Natural killer cell (primary cell): ENCODE data around the gene PLK5. TPM values are rescaled to one million over a fixed set of nuclear protein-coding genes. Genes with fewer than 3 reads are reported as not detected.

Source experiments
- ATAC-seq, 3 donors: fragments of 150-1000 bp in 2 of 3; fragments of 200-7000 bp in 1 of 3; cut with Tn5 transposase; 1 replicate in 1 of 3; 2 replicates in 2 of 3; pipeline ENCODE4 v1.10.0; 2021; ENCODE audit warnings: mild to moderate bottlenecking in 2 of 3, moderate library complexity in 2 of 3
- DNase-seq, 2 donors: peaks; one replicate each; pipeline versions ENCODE4 v3.0.0 to v3.0.0-alpha.2; 2013 to 2021; ENCODE audit warnings: mixed read lengths in 1 of 2
- H3K27ac ChIP-seq: one replicate; pipeline ENCODE4 v1.5.1; 2013; ENCODE audit warnings: mild to moderate bottlenecking, low read length
- H3K27me3 ChIP-seq: one replicate; pipeline ENCODE4 v1.6.1; 2013; ENCODE audit warnings: low read length; ENCODE audit not compliant: control insufficient read depth, insufficient read depth
- H3K36me3 ChIP-seq: one replicate; pipeline ENCODE4 v1.6.1; 2013; ENCODE audit warnings: low read length; ENCODE audit not compliant: control insufficient read depth, insufficient read depth
- H3K4me1 ChIP-seq: one replicate; pipeline ENCODE4 v1.6.1; 2013; ENCODE audit warnings: low read length; ENCODE audit not compliant: control insufficient read depth, insufficient read depth
- H3K4me3 ChIP-seq: one replicate; pipeline ENCODE4 v1.5.1; 2013; ENCODE audit warnings: low read length
- H3K9me3 ChIP-seq: one replicate; pipeline ENCODE4 v1.6.1; 2013; ENCODE audit warnings: low read length; ENCODE audit not compliant: control insufficient read depth, insufficient read depth
- H3K27ac Mint-ChIP-seq, 2 donors: one replicate each; pipeline ENCODE4 v1.8.0; 2022; ENCODE audit warnings: mild to moderate bottlenecking in 2 of 2, mixed read lengths in 2 of 2, moderate library complexity in 1 of 2
- H3K27me3 Mint-ChIP-seq, 2 donors: one replicate each; pipeline ENCODE4 v1.8.0; 2022; ENCODE audit warnings: low read depth in 2 of 2, mixed read lengths in 2 of 2
- H3K36me3 Mint-ChIP-seq: one replicate; pipeline ENCODE4 v1.8.0; 2022; ENCODE audit warnings: mixed read lengths
- H3K4me1 Mint-ChIP-seq, 2 donors: one replicate each; pipeline ENCODE4 v1.8.0; 2022; ENCODE audit warnings: mixed read lengths in 2 of 2
- H3K4me3 Mint-ChIP-seq: one replicate; pipeline ENCODE4 v1.8.0; 2022; ENCODE audit warnings: mild to moderate bottlenecking, moderate library complexity, mixed read lengths
- H3K9me3 Mint-ChIP-seq, 2 donors: one replicate each; pipeline ENCODE4 v1.8.0; 2022; ENCODE audit warnings: mixed read lengths in 2 of 2
- CTCF ChIP-seq: fragments of 200-600 bp; IDR thresholded peaks from one replicate; pipeline ENCODE4 v1.8.0; 2022; ENCODE audit warnings: antibody characterized with exemption
- WGBS: methylation state at CpG from one replicate; pipeline ENCODE4 v1.1.7; 2013; ENCODE audit warnings: missing lambda C conversion rate; ENCODE audit not compliant: insufficient coverage; 5-methylcytosine and 5-hydroxymethylcytosine counted together
- intact Hi-C: fragments of 100-400 bp; cut with micrococcal nuclease; formaldehyde crosslinking; loops from one replicate; pipeline ENCODE4 v1.14.2; 2022
- total RNA-seq, 4 donors: library from RNA; stranded (reverse); fragments of 120-200 nt in 1 of 4; gene quantifications; one replicate each; pipeline versions ENCODE4 v1.2.3 to v1.2.4, GENCODE V29; 2013 to 2022

Gene PLK5
- total RNA-seq, 3 donors from 2014 or later (not counting 1 experiment from before 2014, with no cell fraction given): not detected

DNA sequence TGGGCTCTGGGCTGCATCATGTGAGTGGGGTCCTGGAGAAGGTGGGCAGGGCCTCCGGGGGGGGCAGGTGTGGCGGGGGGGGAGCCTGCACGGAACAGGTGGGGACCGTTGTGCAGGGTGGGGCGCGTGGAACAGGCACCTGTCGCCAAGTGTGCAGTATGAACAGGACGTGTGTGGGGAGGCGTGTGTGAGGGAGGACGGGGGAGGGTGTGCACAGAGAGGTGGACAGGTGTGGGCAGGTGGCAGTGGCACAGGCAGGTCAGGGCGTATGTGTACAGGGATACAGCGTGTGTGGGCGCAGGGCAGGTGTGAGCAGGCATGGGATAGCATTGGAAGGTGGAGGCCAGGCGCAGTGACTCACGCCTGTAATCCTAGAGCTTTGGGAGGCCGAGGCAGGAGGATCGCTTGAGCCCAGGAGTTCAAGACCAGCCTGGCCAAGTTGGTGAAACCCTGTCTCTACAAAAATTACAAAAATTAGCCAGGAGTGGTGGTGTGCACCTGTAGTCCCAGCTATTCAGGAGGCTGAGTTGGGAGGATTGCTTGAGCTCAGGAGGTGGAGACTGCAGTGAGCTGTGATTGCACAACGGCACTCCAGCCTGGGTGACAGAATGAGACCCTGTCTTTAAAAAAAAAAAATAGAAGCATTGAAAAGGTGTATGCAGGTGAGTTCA, 3.2 kb downstream of the PLK5 start:
- peaks cover 20% of the 10 kb centered on the region for H3K27me3 ChIP-seq
- WGBS: 79% methylated on average over 18 of the region's 18 CpGs
- Mint-ChIP-seq H3K9me3 (no peaks in the 10 kb centered on the region), H3K27me3 (peaks cover 19 to 36% of the 10 kb centered on the region in 2 donors), H3K27ac (no peak overlapping the region), H3K4me3 (no peak overlapping the region), H3K4me1 (peaks cover 0 to 8% of the 10 kb centered on the region in 2 donors), H3K36me3 (no peaks in the 10 kb centered on the region)
- intact Hi-C loops: no loop called here
- H3K4me1 ChIP-seq: no peaks in the 10 kb centered on the region
- DNase-seq: no peak
- no peak for TF ChIP-seq CTCF
- no peak for ATAC-seq
- no peaks in the 10 kb centered on the region for H3K36me3 ChIP-seq
- H3K9me3 ChIP-seq: no peaks in the 10 kb centered on the region
- no peak overlapping the region for H3K4me3 ChIP-seq
- no peak overlapping the region for H3K27ac ChIP-seq

DNA sequence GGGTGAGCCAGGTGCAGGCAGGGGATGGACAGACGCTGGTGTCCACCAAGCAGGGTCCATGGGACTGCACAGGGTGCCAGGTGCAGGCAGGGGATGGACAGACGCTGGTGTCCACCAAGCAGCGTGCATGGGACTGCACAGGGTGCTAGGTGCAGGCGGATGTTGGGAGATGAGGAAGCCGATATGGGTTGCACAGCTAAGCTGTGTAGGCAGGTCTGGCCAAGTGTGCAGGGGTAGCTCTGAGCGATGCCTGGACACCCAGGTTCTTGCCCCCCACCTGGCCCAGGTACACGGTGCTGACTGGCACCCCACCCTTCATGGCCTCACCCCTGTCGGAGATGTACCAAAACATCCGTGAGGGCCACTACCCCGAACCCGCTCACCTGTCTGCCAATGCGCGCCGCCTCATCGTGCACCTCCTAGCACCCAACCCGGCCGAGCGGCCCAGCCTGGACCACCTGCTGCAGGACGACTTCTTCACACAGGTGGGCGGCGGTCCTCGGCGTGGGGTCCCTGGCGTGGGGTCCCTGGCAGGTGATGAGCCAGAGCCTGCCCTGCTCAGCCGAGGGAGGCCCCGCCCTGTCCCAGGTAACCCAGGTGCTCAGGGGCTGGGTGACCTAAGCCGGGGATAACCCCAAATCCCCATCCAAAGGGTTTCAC, 3.9 kb downstream of the PLK5 start:
- no peaks in the 10 kb centered on the region for H3K4me1 ChIP-seq
- no peak overlapping the region for H3K27ac ChIP-seq
- Mint-ChIP-seq H3K27ac (no peak overlapping the region), H3K4me1 (peaks cover 0 to 8% of the 10 kb centered on the region in 2 donors), H3K27me3 (peaks cover 19 to 36% of the 10 kb centered on the region in 2 donors), H3K9me3 (no peaks in the 10 kb centered on the region), H3K36me3 (no peaks in the 10 kb centered on the region), H3K4me3 (no peak overlapping the region)
- no peaks in the 10 kb centered on the region for H3K9me3 ChIP-seq
- no peaks in the 10 kb centered on the region for H3K36me3 ChIP-seq
- ATAC-seq: no peak
- peaks cover 18% of the 10 kb centered on the region for H3K27me3 ChIP-seq
- 85% methylated on average over 27 of the region's 27 CpGs for WGBS
- intact Hi-C loops: no loop called here
- no peak overlapping the region for H3K4me3 ChIP-seq
- no peak for TF ChIP-seq CTCF
- no peak for DNase-seq

- Histone ChIP-seq H3K27me3 (peaks cover 14% of the 10 kb centered on the region), H3K36me3 (no peaks in the 10 kb centered on the region), H3K4me1 (no peaks in the 10 kb centered on the region), H3K4me3 (no peak overlapping the region), H3K9me3 (no peaks in the 10 kb centered on the region), H3K27ac (no peak overlapping the region)
- ATAC-seq (no peak), DNase-seq (no peak)
- Mint-ChIP-seq H3K9me3 (no peaks in the 10 kb centered on the region), H3K27me3 (peaks cover 19 to 32% of the 10 kb centered on the region in 2 donors), H3K4me3 (no peak overlapping the region), H3K36me3 (no peaks in the 10 kb centered on the region), H3K27ac (no peak overlapping the region), H3K4me1 (peaks cover 0 to 8% of the 10 kb centered on the region in 2 donors)
- intact Hi-C loops: no loop called here
- 85% methylated on average over 21 of the region's 23 CpGs for WGBS
- TF ChIP-seq CTCF: no peak
Observed at GRCh38 chr19:1528596-1529429, 4.9 kb downstream of the PLK5 start.
